HG03139 (cell line): ENCODE results near the gene WNT5A.

Experiments used
- ATAC-seq: cut with Tn5 transposase; IDR thresholded peaks from one replicate; pipeline ENCODE4 v1.9.1; 2021; ENCODE audit not compliant: unreplicated experiment

Gene WNT5A

DNA sequence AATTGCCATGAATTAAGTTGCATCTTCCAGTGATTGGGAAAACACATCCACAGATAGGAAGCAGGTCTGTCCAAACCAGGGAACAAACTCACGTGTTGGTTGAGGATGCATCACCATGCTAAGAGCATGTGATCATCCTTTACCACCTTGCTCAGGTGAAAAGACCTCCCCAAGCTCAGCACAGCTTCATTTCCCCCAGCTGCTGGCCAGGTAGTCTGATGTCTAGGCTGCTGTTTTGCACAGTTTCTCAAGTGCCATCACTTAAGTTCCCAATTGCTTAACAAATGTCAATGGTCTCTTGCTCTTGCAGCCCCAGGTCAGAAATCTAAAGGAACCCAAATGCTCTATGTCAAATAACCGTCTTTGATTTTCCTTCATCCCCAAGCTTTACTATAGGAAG, 34.2 kb downstream of the WNT5A start:
- ATAC-seq = no peak

DNA sequence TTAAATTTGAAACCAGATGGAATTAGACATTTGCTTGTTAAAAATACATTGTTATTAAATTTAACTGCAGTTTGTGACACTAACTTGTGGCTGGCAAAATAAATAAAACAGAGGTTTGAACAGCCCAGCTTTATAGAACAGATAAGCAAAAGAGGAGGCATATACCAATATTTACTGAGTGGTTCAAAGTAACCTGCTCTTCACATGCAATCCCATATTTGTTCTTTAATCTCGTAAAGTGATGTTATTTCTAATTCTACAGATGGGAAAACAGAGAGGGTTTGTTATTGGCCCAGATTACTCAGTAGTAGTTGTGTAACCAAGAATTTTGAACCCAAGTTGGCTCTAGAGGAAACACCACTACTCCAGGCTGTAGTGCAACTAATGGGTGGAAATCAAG, 37.6 kb downstream of the WNT5A start:
- no peak for ATAC-seq

DNA sequence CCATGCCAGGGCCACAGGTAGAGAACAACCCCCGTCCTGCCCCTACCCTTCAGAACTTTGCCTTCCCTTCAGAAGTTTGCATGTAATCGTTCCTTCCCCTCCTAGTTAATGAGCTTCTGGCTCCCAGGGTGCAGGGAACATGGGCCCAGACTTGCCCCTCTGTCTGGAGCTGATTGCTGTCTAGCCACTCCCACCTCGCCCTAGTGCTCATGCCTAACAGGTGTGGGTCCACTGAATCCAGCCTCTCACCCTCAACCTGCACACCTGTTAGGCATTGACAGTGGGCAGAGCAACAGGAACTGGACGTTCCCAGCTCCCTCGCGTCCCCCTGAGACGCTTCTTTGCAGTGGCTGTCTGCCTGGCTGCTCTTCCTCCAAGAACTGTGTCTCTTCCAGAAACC, 40.3 kb downstream of the WNT5A start:
- ATAC-seq = no peak

DNA sequence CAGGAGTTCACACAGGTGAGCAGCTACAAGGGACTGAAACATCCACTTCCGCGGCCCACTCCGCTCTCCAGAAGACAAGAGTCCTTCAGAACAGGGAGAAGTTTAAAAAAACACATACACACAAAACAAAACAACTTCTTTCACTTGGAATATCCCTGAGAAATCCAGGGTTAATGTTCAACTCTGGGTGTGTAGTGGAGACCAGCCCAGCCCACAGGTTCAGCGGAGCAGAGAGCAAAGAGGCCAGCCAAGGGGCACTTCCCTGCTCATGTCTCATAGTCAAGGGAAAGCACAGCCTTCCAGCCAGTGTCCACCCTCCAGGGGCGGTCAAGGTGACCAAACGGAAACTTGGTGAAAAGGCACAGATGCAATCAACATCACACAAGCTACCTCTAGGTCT, 41.6 kb downstream of the WNT5A start:
- no peak for ATAC-seq

DNA sequence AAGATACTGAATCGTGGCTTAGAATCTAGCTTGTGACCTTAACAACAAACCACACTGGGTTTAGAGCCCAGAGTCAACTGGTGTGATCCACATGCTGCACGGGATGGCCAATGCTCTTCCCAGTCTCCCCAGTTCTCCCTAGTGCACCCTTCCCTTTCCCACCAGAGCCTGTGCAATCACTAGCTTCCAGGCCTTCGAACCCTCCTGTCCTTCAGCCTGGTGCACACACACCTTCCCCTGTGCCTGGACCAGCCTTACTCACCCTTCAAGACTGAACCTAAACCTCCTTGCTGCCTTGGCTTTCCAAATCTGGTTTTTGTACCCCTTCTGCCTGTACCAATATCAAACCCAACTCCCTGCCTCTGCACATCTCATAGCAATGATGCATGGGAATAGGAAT, 43.8 kb downstream of the WNT5A start:
- no peak for ATAC-seq

DNA sequence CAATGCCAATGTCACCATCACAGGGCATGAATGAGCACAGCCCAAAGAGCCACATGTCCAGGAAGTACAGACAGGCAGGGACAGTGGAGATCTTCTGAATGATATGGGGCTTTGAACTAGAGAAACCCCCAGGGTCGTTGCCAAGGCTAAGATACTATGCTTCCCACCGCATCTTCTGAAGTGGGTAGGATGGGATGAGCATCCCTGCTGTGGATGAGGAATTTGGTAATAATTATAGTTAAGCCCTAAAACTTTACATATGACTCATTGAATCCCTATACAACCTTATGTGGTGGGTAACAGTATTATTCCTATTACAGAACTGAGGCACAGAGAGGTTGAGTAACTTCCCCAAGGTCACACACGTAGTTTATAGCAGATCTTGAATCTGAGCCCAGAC, 44.2 kb downstream of the WNT5A start:
- ATAC-seq = no peak

DNA sequence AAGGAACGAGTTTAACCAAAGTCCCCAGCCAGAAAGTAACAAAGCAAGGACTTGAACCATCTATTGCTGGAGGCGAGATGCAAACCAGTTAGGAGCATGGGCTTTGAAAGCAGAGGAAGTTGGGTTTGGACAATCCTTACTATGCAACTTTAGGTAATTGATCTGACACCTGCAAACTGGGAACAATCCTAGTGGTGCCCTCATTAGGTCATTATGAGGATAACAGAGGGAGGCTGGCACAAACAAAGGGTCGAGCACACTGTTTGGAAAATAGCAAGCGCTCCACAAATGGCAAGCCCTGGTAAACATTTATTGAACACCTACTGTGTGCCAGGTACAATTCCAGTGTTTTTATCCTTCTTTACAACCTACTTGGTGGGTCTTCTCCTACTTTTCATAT, 45.6 kb downstream of the WNT5A start:
- no peak for ATAC-seq

DNA sequence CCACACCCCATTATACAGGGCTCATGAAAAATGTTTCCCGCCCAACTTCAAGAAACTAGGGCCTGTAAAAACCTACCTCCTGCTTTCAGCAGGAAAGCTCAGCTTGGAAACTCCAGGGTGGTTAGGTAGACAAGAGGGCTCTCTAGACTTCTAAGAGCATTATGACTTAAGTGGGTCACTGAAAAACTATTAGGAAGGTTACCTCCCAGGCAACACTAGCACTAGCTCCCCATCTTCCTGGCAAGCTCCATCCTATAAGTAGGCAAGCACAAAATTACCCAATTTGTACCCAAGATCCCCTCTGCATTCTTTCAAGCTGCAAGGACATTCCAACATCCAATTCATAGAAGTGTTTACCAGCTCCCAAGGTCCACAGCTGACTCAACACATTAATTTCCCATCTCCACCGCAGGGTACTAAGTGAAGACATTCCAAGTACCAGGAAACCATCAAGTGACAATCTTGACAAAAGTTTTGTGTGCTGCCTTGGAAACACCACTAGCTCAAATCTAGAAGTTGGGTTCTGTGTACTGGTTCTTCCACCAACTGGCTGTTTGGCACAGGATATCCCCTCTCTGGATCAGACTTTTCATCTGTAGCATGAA, 46.9 kb downstream of the WNT5A start:
- ATAC-seq = no peak

DNA sequence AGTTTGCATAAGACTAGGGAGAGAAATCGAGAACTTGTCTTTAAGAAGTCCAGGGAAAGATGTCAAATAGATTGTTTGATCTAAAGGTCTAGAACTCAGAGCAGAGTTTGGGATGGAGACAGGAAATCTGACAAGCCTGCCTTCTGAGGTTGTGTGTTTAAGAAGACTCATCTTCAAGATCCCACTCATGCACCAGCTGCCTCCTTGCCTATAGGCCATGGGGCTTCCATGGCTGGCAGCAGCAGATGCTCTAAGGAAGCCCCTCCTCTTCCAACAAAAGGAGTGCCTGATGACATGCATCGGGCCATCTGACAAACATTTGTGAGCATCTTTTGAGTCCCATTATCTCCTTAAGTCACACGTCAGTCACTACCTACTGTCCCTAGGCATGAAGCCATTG, 47.4 kb downstream of the WNT5A start:
- no peak for ATAC-seq

DNA sequence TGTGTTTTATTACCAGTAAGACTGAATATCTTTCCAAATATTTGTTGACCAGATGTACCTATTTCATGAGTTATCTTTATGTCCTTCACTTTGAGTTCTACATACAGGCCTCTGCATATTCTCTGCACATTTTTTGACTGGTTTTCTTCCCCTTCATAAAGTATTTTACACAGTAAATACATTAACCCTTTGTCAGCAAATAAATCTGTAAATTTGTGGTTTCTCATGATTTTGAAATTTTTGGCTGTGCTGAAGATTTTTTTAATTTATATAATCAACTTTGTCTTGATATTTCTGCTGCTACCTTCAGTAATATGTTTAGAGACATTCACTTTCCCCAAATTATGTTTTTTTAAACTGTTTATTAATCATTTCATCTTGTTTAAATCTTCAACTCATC, 50.5 kb downstream of the WNT5A start:
- ATAC-seq = no peak

DNA sequence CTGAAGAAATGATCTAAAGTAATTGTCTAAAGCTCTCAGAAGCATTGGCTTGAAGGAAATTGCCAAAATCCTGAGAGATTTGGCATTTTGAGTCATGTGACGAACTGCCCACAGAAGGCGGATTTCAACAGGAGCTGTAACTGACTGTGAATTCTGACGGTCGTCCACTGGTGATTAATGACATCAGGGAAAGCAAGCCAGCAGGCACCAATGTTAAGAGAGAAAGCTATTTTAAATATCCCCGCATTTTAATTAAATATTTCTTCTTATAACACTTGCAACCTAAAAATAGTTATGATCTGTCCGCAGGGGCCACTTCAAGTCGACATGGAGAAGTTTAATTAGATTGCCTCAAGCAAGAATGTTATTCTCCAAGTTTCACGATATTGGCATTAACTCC, 51.6 kb downstream of the WNT5A start:
- ATAC-seq = no peak

DNA sequence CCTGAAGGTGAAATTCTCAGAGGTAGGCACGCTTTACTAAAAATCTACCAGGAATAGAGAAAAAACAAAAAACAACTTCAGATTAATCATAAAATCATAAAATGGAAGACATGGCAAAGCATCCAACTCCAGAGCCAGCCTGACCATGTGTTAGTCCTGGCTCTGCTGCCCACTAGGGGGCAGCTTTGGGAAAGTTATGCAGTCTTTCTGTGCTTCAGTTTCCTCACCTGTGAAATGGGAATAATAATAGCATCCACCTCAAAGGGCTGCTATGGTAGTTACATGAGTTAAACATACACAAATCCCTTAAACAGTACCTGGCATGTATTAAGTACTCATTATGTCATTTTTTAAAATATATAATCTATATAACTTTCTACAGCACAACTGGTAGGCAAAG, 52.3 kb downstream of the WNT5A start:
- ATAC-seq = no peak

DNA sequence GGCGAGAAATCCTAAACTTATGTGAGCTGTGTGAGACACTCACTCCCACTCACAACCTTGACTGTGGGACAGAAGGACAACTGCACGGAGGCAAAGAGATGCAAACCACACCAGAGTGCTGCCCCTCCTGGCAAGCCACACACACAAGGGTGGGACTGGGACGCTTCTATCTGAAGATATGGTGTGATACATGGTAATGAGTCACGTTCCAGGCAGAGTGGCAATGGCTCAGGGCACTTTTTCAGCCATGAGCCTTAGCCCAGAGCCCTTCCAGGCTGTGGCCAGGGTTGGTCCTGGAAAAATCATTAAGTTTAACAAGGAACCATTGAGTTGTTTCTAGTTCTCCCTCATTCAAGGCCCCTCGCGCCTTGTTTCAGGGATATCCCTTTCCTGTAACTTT, 56.1 kb downstream of the WNT5A start:
- ATAC-seq = no peak

DNA sequence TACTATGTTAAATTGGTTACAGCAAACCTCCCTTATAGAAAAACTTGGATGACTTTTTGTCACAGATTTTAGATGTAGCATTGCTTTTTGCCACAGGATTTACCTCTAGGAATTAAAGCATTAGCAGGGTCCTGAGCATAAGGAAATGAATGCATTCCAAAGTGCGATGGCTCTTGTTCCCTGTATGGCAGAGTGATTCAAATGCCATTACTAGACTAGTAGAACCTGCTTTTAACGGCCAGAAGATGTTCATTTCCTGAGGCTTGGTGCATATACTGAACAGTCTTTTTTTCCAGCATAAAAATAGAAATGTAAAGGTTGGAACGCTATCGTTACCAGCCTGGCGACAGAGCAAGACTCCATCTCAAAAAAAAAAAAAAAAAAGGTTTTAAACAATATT, 59.4 kb downstream of the WNT5A start:
- ATAC-seq = no peak

DNA sequence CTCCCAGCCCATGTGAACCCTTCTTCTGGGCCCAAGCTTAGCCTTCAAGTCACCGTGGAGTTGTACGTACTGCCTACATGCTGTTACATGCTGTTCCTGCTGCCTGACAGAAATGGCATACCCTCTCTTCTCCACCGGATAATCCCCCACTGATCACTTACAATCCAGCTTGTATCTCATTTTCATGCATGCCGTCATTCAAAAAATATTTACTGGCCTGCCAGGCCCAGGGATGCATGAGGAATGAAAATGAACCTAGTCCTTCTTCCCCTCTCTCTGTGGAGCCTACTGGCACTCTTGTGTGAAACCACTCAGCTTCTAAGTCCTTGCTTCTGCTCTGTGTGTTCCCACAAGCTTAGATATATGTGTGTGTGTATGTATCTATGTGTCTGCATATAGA, 60.6 kb downstream of the WNT5A start:
- ATAC-seq = no peak

DNA sequence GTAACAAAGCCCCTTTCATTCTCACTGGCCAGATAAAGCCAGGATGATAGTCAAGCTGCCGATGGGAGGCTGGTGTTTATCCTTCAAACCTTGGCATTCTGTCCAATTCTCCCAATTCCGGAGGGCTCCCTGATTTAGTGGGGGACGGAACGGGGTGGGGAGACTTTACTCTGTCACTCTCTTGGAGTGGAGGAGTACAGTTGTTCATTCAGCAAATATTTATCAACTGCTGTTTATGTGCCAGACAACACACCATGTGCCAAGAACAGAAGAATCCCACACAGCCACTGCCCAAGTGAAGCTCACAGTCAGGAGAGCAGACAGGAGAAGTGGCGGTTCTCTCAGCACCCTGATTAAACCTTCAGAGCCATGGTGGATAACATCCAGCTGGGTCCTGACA, 63.3 kb downstream of the WNT5A start:
- ATAC-seq = no peak

DNA sequence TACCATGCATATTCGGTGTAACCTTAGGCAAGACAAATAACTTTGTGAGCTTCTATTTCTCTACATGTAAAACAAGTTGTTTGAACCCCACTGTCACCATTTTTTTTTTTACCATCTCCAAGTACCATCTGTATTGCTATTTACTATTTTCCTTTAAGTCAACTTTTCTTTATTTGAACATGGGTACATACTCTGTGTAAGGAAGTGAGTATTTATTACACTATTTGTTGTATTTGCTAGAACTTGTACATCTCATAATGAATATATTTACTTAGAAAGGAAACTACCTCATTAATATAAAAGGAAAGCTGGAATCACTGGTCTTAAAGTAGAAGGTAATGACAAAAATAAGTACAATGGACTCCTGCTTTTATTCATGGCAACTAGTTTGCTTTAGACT, 69.9 kb downstream of the WNT5A start:
- no peak for ATAC-seq

DNA sequence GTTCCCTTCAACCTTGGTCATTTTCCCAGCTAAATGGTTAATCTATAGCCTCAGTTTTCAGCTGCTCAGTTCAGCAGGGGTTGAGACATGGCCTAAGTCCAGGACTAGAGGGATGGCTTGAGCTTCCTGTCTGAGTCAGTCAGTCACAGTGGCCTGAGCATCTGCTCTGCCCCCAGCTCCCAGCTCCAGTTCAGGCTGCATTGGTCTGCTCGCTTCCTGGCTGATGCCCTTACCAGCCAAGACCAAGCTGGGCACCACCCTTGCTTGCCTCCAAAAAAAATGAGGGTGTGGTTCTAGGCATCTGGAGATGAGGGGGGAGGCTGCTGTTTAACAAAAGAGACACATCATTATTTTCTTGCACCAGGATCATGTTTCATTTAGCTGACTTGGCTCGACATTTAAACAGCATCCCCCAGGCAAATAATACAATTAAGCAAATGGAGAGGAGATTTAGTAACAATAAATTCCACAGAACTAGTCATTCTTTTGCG, 70.7 kb downstream of the WNT5A start:
- ATAC-seq = no peak
